SK-N-SH treated with all-trans-retinoic acid at 6 μM for 48 hours (cell line): Measurements from ENCODE around the gene METTL26.
"Not testable (repeated sequence)": the region's sequence is repeated elsewhere in the genome, so short reads cannot be mapped to it uniquely, and the experiment has no call there.

Experiments used
- ATAC-seq: fragments of 200-7000 bp; cut with Tn5 transposase; 3 replicates; pipeline ENCODE4 v1.9.1; 2020; ENCODE audit warnings: mild to moderate bottlenecking, moderate library complexity
- BACH2 ChIP-seq: fragments of 250-450 bp; sonication (Bioruptor Pico); IDR thresholded peaks from 2 replicates; pipeline ENCODE4 v1.9.0; 2021; ENCODE audit warnings: mild to moderate bottlenecking, borderline replicate concordance
- CSDC2 ChIP-seq: fragments of 250-450 bp; sonication (Bioruptor Pico); IDR thresholded peaks from 2 replicates; pipeline ENCODE4 v1.5.0; 2020; ENCODE audit warnings: mild to moderate bottlenecking, moderate library complexity
- GLIS3 ChIP-seq: fragments of 250-450 bp; sonication (Bioruptor Pico); IDR thresholded peaks from 2 replicates; pipeline ENCODE4 v1.5.0; 2020; ENCODE audit warnings: mild to moderate bottlenecking, moderate library complexity
- ISL1 ChIP-seq: fragments of 250-450 bp; sonication (Bioruptor Pico); IDR thresholded peaks from 2 replicates; pipeline ENCODE4 v2.1.2; 2022; ENCODE audit warnings: mild to moderate bottlenecking, moderate library complexity
- OSR1 ChIP-seq: fragments of 250-450 bp; sonication (Bioruptor Pico); IDR thresholded peaks from 2 replicates; pipeline ENCODE4 v1.8.0; 2022; ENCODE audit warnings: moderate library complexity, mild to moderate bottlenecking, inconsistent platforms
- PPARA ChIP-seq: fragments of 250-450 bp; sonication (Bioruptor Pico); IDR thresholded peaks from 2 replicates; pipeline ENCODE4 v1.5.0; 2020; ENCODE audit warnings: mild to moderate bottlenecking, borderline replicate concordance
- SNAI2 ChIP-seq: fragments of 250-450 bp; sonication (Bioruptor Pico); IDR thresholded peaks from 2 replicates; pipeline ENCODE4 v1.5.0; 2020; ENCODE audit warnings: mild to moderate bottlenecking, moderate library complexity
- TCF4 ChIP-seq: fragments of 250-450 bp; sonication (Bioruptor Pico); IDR thresholded peaks from 2 replicates; pipeline ENCODE4 v1.8.0; 2021; ENCODE audit warnings: mild to moderate bottlenecking, moderate library complexity, borderline replicate concordance
- ZFP3 ChIP-seq: fragments of 250-450 bp; sonication (Bioruptor Pico); IDR thresholded peaks from 2 replicates; pipeline ENCODE4 v1.5.0; 2020; ENCODE audit warnings: mild to moderate bottlenecking, moderate library complexity
- ZFP30 ChIP-seq: fragments of 450-650 bp; formaldehyde crosslinking; IDR thresholded peaks from 2 replicates; pipeline ENCODE4 v1.5.0; 2022; ENCODE audit warnings: mild to moderate bottlenecking, moderate library complexity
- ZNF565 ChIP-seq: fragments of 450-650 bp; formaldehyde crosslinking; conservative IDR thresholded peaks from 2 replicates; pipeline ENCODE4 v1.5.0; 2020; ENCODE audit warnings: low read depth, mild to moderate bottlenecking, moderate library complexity
- ZNF70 ChIP-seq: fragments of 450-650 bp; formaldehyde crosslinking; IDR thresholded peaks from 2 replicates; pipeline ENCODE4 v1.5.0; 2020; ENCODE audit warnings: mild to moderate bottlenecking, moderate library complexity
- ZNF8 ChIP-seq: fragments of 450-650 bp; formaldehyde crosslinking; IDR thresholded peaks from 2 replicates; pipeline ENCODE4 v1.5.0; 2020; ENCODE audit warnings: mild to moderate bottlenecking, moderate library complexity
- TF ChIP-seq, protein P1 (sequence below): fragments of 250-450 bp; sonication (Bioruptor Pico); IDR thresholded peaks from 2 replicates; pipeline ENCODE4 v1.8.0; 2021; ENCODE audit warnings: low read depth, mild to moderate bottlenecking, moderate library complexity, borderline replicate concordance
- TF ChIP-seq, protein P2 (sequence below): fragments of 250-450 bp; sonication (Bioruptor Pico); IDR thresholded peaks from 2 replicates; pipeline ENCODE4 v1.8.0; 2020; ENCODE audit warnings: mild to moderate bottlenecking, moderate library complexity, borderline replicate concordance
- TF ChIP-seq, protein P3 (sequence below): fragments of 250-450 bp; sonication (Bioruptor Pico); IDR thresholded peaks from 2 replicates; pipeline ENCODE4 v1.5.1; 2020; ENCODE audit warnings: low read depth, mild to moderate bottlenecking, moderate library complexity

The METTL26 gene

DNA sequence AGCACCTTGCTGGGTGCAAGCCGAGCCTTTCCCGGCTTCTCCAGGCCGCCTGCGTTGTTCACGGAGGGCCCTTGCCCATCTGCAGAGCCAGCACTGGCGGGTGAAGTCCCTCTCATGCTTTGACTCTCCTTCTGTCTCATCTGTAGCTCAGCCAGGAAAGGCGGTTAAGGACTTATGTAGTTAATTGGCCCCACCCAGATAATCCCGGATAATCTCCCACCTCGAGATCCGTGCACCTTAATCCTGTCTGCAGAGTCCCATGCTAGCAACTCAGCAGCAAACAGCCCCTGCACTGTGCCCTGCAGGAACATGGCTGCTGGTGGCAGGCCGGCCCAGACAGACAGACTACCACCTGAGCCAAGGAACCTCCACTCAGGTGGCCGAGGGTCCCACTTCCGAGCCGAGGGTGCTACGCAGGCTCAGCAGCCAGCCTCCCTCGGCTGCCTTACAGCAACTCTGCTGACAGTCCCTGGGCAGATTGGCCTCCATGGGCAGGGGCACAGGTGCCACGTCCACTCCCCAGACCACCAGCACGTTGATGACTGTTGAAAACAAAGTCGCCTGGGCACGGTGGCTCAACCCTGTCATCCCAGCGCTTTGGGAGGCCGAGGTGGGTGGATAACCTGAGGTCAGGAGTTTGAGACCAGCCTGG, 29.3 kb downstream of the METTL26 start:
- ATAC-seq, result no peak
- no peak for TF ChIP-seq OSR1
- TF ChIP-seq, protein P1, sequence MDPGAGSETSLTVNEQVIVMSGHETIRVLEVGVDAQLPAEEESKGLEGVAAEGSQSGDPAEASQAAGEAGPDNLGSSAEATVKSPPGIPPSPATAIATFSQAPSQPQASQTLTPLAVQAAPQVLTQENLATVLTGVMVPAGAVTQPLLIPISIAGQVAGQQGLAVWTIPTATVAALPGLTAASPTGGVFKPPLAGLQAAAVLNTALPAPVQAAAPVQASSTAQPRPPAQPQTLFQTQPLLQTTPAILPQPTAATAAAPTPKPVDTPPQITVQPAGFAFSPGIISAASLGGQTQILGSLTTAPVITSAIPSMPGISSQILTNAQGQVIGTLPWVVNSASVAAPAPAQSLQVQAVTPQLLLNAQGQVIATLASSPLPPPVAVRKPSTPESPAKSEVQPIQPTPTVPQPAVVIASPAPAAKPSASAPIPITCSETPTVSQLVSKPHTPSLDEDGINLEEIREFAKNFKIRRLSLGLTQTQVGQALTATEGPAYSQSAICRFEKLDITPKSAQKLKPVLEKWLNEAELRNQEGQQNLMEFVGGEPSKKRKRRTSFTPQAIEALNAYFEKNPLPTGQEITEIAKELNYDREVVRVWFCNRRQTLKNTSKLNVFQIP (CRISPR knock-in tag), result no peak
- no peak for TF ChIP-seq GLIS3 (CRISPR knock-in tag)
- TF ChIP-seq BACH2 (CRISPR knock-in tag), result no peak
- TF ChIP-seq ZFP30 (CRISPR knock-in tag), result no peak
- TF ChIP-seq, protein P2, sequence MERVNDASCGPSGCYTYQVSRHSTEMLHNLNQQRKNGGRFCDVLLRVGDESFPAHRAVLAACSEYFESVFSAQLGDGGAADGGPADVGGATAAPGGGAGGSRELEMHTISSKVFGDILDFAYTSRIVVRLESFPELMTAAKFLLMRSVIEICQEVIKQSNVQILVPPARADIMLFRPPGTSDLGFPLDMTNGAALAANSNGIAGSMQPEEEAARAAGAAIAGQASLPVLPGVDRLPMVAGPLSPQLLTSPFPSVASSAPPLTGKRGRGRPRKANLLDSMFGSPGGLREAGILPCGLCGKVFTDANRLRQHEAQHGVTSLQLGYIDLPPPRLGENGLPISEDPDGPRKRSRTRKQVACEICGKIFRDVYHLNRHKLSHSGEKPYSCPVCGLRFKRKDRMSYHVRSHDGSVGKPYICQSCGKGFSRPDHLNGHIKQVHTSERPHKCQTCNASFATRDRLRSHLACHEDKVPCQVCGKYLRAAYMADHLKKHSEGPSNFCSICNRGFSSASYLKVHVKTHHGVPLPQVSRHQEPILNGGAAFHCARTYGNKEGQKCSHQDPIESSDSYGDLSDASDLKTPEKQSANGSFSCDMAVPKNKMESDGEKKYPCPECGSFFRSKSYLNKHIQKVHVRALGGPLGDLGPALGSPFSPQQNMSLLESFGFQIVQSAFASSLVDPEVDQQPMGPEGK (CRISPR knock-in tag), result no peak
- no peak for TF ChIP-seq ZNF70 (CRISPR knock-in tag)
- TF ChIP-seq ZNF8, result no peak
- TF ChIP-seq TCF4, result no peak

DNA sequence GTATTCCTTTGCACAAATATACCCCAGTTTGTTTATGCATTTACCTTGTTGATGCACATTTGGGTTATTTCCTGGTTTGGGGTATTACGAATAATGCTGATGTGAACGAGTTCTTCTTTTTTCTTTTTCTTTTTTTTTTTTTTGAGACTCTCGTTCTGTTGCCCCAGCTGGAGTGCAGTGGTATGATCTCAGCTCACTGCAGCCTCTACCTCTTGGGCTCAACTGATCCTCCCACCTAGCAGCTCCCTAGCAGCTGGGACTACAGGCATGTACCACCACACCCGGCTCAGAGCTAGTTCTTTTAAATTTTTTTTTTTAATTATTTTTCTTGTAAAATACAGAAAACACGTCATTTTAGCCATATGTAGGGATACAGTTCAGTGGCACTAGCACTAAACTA, 32.2 kb downstream of the METTL26 start:
- no peak for TF ChIP-seq ZFP30 (CRISPR knock-in tag)
- no peak for ATAC-seq

DNA sequence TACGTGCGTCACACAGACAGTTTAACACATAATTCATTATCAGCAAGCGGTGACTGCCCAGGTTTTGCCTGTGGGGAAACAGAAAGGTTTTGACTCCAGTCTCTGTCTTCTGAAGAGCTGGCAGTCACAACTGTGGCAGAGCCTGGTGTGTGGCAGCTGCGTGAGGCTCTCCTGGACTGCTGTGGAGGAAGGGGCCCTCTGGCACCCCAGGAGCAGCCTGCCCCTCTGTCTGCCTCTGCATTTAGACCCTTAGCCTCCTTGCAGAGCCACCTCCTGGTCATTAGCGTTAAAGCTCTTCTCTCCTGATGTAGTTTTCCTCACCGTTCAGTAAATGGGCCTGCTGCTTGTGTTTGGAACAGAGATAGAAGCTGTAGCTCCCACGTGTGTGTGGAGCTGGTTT, 35.3 kb downstream of the METTL26 start:
- TF ChIP-seq ISL1 (no peak), CSDC2 (CRISPR knock-in tag) (no peak), BACH2 (CRISPR knock-in tag) (no peak), PPARA (no peak), ZNF565 (no peak), ZFP3 (no peak), SNAI2 (CRISPR knock-in tag) (no peak), ZNF8 (no peak)
- ATAC-seq, result peak; percentile 67

DNA sequence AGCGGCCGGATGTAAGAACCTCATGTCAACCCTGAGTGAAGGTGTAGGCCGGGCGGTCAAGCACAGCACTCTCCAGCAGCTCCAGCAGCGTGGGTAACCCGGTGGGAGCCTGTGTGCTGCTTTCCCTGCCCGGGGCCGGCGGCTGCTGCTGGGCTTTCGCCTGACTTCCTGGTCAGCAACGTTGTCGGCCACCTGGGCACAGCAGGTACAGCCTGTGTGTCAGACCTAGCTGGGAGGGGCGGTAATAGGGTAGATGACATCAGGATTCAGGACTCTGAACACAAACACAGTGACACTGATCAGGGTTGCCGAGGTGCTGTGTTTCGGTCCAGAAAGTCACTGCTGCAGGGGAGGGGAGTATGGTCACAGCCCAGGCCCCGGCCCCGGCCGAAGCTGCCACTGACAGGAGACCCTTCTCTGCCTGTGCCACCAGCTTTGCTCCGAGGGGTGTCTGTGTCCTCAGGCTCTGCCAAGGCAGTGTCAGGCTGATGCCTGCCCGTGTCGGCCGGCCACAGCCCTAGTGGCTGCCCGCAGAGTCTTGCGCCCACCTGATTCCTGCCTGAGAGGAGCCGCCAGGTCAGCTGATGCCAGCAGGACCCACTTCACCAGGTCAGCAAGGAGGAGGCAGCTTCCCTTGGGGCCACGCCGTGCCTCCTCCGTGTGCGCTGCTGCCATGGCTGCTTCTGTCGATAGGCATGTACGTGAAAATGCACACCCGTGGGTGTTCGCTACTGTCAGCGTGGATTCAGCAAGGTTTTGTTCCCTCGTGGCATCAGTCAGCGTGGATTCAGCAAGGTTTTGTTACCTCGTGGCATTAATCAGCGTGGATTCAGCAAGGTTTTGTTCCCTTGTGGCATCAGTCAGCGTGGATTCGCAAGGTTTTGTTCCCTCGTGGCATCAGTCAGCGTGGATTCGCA, 37.0 kb downstream of the METTL26 start:
- ATAC-seq, result no peak
- no peak for TF ChIP-seq TCF4
- no peak for TF ChIP-seq SNAI2 (CRISPR knock-in tag)
- TF ChIP-seq, protein P2 (CRISPR knock-in tag), result no peak
- TF ChIP-seq, all 23 proteins: peak for 0

DNA sequence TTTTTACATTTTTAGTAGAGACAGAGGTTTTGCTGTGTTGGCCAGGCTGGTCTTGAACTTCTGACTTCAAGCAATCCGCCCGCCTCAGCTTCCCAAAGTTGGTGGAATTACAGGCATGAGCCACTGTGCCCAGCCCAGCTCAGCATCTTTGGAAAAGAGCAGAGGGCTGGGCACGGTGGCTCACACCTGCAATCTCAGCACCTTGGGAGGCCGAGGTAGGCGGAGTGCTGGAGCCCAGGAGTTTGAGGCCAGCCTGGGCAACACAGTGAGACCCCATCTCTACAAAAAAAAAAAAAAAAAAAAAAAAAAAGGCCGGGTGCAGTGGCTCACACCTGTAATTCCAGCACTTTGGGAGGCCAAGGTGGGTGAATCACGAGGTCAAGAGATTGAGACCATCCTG, 38.5 kb downstream of the METTL26 start:
- ATAC-seq, result not testable (repeated sequence)

DNA sequence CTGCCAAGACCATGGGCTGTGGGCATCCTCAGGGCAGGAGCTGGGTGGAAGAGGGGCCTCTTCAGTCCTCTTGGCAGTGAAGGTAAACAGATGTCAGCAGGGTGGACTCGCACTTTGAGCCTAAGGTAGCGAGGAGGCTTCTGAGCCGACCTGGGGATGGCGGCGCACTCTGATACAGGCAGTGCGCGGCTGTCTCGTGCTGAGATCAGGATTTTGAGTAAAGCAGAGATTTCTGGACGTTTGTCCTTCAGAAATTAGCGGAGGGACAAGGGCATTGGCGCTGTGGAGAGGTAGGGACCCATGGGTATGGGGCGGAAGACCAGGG, 39.4 kb downstream of the METTL26 start:
- ATAC-seq, result no peak
- TF ChIP-seq SNAI2 (CRISPR knock-in tag), result no peak
- TF ChIP-seq, protein P3, sequence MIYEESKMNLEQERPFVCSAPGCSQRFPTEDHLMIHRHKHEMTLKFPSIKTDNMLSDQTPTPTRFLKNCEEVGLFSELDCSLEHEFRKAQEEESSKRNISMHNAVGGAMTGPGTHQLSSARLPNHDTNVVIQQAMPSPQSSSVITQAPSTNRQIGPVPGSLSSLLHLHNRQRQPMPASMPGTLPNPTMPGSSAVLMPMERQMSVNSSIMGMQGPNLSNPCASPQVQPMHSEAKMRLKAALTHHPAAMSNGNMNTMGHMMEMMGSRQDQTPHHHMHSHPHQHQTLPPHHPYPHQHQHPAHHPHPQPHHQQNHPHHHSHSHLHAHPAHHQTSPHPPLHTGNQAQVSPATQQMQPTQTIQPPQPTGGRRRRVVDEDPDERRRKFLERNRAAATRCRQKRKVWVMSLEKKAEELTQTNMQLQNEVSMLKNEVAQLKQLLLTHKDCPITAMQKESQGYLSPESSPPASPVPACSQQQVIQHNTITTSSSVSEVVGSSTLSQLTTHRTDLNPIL (CRISPR knock-in tag), result no peak
- no peak for TF ChIP-seq TCF4
